Measurements from ENCODE around the gene RRP12.

Gene RRP12

DNA sequence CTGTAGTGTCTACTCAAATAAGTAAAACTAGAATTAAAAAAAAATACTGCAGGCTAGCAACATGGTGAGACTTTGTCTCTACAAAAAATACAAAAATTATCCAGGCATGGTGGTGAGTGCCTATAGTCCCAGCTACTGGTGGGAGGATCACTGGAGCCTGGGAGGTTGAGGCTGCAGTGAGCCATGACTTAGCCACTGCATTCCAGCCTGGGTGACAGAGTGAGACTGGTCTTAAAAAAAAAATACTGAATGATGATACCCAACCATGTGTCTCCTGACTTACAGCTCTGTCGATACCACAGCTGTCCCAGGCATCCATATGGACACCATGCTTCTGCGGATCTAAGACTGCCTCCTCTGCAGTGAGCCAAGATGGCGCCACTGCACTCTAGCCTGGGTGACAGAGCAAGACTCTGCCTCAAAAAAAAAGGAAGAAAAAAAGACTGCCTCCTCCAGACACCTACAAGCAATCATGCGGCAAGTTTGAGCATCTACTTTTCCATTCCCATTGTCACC is 90.0 kb downstream of the RRP12 start:
- DNase-seq (ENCODE audit: low read depth) = no peak

DNA sequence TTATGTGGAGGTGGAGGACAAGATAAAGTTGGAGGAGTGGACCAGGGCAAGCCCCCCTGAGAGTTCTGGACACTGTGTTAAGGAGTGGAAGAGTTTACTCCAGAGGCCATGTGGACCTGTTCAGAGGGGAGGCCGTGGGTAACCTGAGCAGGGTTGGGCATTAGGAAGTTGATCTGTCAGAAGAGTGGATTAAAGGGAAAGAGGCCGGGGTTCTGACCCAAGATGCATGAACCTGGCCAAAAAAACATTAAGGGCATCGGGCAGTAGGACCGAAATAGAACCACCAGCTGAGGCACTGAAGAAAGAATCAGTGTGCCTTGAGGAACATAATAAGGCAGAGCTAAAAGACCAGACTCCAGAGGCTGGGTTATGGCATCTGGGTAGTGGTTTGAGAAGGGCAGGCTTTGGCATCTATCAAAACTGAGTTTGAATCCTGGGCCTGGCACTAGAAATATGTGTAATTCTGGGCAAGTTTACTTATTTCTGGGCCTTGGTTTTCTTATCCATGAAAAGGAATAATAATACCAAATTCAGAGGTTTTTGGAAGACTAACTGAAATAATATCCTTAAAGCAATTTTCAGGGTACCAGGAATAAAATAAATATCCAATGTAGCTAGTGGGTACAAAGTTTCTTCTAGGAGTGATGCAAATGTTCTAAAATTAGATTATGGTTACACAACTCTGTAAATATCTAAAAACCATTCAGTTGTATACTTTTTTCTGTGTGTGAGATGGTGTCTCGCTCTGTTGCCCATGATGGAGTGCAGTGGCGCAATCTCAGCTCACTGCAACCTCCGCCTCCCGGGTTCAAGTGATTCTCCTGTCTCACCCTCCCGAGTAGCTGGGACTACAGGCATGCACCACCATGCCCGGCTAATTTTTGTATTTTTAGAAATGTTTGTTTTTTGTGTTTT is 93.0 kb downstream of the RRP12 start:
- DNase-seq (ENCODE audit: low read depth) = no peak

DNA sequence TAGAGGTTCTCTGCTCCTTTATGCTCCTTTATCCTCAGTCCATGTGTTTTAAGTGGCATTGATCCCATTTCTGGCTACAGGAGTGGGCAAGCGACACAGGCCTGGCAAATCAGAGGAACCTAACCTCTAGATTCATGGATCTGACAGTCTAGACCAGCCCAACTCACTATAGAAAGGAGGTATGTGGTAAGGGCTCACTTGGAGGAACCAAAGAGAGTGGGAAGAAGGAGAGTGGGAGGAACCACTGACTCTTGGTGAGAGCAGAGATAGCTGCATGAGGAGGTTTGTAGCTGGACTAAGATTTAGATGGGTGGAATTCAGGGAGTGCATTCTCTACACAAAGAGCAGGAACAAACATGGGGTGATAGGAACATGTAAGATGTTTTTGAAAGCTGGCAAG is 93.7 kb downstream of the RRP12 start:
- DNase-seq (ENCODE audit: low read depth) = no peak

Measured in stimulated activated CD8-positive, alpha-beta memory T cell treated with anti-CD3 and anti-CD28 coated beads, Interleukin-4, amount 100 ng/mL, for 24 hours (primary cell).